GM18517 (cell line): Measurements from ENCODE around the gene ERMARD.

Source experiments
- ATAC-seq: cut with Tn5 transposase; IDR thresholded peaks from one replicate; pipeline ENCODE4 v1.9.1; 2021; ENCODE audit warnings: mild to moderate bottlenecking, moderate library complexity; ENCODE audit not compliant: unreplicated experiment

Gene ERMARD

DNA sequence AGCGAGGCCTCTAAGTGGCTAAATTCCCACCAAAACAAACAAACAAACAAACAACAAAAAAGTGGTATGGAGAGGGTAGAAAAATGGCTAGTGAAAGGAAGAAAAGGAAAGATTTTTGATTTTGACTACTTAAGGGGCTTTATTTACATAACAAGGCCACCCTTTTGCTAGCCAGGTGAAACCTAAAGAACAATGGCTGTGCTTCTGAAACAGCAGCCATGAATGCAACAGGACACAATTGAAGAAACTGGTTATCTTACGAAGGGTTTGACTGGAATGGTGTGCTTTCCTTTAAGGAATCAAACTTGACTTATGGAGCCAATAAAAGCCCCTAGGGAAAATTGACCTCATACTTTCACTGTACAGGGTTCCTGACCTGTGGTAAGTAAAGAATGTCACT, 68.9 kb downstream of the ERMARD start:
- ATAC-seq = no peak

DNA sequence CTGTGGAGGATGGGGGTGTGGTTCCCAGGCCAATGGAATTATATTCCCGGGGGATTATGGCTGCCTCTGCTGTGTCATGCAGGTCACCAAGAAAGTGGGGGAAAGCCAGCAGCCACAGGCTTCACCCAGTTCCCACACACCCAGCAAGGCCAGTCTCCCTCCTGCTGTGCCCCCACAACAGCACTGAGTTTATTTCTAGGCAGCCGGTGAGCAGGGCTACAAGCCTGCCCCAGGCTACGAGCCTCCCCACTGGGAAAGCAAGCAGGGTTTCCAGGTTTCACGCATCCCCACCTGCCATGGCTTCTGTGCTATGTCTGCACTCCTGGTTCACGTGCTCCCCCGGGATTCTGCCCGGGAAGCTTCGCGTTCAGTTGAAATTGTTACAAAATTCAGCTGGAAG, 72.6 kb downstream of the ERMARD start:
- ATAC-seq = no peak

DNA sequence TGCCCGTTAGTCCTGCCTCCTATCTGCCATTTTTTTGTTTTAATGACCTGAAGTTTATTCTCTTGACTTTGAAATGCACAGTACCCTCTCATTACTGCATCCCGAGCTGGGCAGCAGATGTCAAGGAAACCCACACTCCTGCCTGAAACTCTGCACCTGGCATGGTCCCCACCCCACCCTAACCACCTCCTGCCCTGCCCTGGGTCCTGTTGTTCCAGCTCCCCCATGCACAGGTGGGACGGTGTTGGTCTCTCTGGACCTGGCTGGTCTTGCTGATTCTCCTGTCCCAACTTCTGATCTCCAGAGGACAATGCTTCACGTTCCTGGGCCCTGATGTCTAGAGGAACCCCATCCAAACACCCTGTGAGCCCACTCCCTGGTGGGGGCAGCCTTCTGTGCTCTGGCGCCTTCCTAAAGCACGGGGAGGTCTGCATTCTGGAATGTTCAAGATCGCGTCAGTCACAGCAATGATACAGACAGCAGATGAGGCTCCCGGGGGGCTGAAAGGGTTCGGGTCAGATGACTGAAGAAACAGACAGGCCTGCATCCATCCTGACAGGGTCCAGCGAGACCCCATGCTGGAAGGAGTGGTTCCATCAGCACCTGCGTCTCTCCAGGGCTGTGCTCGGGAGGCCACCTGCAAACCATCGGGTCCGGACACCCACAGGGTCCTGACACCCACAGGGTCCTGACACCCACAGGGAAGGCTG, 73.6 kb downstream of the ERMARD start:
- ATAC-seq = no peak

DNA sequence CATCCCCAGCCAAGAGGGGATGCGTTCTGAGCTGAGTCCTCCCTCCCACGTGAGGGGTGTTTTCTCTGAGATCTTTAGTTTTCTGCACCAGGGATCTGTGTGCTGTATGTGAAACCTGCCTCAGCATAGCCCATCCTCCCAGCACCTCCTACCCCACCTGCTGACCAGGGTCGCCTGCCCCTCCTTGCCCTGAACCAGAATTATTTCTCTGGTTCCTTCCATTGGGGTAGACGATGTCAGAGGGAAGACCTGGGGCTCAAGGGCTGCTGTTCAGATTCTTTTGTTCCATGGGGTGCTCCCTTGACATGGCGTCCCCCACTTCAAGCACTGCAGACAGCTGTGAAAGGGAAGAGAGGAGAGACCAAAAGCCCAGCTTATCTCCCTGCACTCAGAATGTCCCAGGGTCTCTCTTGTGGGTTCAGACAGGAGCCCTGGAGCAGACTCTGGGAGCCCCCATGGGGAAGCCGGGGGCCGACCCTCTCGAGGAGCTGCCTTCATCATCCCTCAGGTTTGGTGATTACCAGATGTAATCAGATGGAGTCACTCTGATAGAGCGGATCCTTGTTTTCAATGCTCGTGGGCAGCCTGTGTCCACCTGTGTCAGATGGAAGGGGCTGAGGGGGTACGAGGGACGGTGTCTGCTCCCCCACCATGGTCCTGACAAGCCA, 74.3 kb downstream of the ERMARD start:
- no peak for ATAC-seq

DNA sequence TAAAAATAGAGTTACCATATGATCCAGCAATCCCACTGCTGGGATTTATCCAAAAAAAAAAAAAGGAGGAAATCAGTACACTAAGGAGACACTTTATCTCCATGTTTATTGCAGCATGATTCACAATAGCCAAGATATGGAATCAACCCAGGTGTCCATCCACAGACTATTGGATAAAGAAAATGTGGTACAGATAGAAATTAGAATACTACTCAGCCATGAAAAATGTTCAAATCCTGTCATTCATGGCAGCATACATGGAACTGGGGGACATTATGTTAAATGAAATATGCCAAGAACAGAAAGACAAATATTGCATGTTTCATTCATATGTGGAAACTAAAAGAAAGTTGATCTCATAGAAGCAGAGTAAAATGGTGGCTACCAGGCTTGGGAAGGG, 75.3 kb downstream of the ERMARD start:
- ATAC-seq = no peak

DNA sequence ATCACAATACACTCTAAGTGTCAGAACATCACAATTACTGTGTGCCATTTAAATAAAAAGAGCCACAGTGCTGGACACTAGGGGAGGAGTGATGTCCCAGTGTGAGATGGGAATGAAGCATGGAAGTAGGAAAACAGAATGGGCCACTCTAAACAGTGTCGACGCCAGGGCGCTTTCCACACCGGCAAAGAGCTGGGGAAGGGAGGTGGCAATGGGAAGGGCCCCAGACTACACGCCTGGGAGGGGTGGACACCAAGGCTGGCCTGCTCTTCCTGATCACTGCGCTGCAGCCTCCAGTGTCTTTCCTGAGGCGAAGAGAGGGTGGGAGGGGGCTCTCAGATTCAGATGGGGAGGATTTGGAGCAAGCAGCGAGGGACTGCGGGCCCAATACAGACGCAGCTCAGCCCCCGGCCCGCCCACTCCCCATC, 75.9 kb downstream of the ERMARD start:
- no peak for ATAC-seq

DNA sequence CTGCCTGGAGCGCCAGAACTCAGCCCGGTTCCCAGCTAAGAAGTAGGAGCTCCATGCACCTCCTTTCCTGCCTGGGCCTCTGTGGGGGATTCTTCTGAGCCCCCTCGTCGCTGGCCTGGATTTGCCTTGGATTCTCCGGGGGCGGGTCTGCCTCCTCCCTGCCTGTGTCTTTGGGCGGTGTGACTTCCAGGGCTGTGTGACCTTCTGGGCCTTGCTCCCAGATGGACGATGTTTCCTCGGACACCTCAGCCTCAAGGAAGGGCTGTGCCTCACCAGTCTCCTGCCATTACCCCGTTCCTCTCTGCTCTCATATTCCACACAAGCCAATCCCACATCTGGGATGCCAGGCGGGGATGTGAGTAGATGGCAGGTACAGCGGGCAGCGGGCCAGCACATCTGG, 76.8 kb downstream of the ERMARD start:
- no peak for ATAC-seq

DNA sequence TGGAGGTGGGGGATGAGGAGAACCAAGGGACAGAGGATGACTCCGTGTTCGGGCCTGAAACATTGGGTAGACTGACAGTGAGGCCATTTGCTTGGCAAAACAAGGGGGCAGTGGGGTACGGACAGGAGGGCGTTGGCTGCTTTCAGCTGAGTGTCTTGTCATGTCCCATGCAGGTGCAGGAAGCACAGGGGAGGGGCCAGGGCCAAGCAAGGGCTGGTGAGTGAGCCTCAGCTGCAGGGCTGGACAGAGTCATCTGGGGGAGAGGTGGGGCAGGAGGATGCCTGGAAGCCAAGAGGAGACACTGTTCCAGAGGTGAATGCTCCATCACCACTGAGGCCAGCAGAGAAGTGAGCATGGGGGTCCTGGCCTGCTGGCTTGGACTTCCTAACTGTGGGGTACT, 78.4 kb downstream of the ERMARD start:
- no peak for ATAC-seq

DNA sequence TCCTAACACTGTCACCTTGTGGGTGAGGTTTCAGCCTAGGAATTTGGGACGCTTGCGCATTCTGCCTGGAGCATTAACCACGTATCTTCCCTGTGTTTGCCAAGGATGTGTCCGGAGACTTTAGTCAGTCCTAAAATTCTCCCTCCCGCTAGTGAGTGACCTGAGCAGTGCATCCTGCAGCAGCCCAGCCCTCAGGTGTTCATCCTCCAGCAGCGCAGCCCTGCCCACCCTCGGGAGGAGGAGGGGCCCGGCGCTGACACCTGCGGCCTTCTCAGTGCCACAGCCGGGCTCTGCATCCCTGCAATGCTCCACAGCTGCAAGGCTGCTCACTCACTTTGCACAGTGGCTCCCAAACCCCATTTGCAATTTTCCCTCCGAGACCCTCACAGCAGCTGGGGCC, 79.5 kb downstream of the ERMARD start:
- no peak for ATAC-seq
